Endothelial cell of hepatic sinusoid (primary cell): ENCODE results near the gene UBE4B.
"Not testable (repeated sequence)": the region's sequence is repeated elsewhere in the genome, so short reads cannot be mapped to it uniquely, and the experiment has no call there.

Source experiments
- in situ Hi-C: cut with HindIII; loops from 2 replicates; pipeline ENCODE4 v1.10.0; 2017; ENCODE audit warnings: low sequenced_read_pairs

Gene UBE4B

DNA sequence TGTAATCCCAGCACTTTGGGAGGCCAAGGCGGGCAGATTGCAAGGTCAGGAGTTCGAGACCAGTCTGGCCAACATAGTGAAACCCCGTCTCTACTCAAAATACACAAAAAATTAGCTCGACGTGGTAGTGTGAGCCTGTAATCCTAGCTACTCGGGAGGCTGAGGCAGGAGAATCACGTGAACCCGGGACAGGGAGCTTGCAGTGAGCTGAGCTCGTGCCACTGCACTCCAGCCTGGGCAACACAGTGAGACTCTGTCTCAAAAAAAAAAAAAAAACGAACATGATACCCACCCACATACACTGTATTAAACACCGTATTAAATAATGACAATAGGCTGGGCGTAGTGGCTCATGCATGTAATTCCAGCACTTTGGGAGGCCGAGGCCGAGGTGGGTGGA is 172.4 kb downstream of the UBE4B start:
- in situ Hi-C loops: not testable (repeated sequence)

DNA sequence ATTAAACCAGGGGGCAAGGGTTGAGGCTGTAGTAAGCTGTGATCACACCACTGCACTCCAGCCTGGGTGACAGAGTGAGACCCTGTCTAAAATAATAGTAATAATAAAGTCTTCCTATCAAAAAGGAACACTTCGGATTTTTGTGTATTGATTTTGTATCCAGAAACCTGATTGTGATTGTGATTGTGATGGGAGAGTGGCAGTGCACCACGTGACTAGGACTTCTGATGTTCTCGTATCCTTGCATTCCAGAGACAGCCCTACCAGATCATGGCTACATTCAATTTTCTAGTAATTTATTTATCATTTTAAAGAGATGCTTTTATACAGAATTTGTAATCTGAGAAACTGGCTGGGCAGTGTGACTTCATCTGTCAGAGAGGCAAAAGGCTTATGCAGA is 175.1 kb downstream of the UBE4B start:
- in situ Hi-C loops: no loop called here

DNA sequence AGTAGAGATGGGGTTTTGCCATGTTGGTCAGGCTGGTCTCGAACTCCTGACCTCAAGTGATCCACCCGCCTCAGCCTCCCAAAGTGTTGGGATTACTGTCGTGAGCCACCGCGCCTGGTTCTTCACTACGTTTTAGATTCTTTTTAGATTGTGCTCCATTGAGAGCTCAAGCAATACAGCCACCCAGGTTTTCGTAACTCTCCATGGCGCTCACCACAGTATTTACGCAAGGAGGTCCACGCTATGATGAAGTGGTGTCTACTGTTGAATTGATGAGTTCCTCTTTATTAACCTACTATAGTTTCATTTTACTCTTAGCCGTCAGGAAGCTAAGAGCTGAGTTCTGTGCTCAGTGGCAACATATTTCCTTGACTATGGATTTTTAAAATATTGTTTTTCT is 175.8 kb downstream of the UBE4B start:
- in situ Hi-C loops: no loop called here

DNA sequence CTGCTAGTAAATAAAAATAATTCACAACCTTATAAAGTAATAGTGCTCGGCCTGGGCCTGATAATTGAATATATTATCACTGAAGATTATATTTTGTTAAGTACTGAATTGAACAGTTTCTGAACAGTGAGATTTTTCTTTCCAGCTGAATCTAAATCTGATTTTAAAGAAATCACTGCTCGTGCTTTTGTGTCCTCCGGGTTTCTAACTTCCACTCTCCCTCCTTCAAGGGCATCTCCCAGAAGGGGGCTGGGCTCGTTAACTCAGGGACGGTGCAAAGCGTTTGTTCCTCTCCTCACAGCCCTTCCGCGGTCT is 176.8 kb downstream of the UBE4B start:
- in situ Hi-C loops: no loop called here

DNA sequence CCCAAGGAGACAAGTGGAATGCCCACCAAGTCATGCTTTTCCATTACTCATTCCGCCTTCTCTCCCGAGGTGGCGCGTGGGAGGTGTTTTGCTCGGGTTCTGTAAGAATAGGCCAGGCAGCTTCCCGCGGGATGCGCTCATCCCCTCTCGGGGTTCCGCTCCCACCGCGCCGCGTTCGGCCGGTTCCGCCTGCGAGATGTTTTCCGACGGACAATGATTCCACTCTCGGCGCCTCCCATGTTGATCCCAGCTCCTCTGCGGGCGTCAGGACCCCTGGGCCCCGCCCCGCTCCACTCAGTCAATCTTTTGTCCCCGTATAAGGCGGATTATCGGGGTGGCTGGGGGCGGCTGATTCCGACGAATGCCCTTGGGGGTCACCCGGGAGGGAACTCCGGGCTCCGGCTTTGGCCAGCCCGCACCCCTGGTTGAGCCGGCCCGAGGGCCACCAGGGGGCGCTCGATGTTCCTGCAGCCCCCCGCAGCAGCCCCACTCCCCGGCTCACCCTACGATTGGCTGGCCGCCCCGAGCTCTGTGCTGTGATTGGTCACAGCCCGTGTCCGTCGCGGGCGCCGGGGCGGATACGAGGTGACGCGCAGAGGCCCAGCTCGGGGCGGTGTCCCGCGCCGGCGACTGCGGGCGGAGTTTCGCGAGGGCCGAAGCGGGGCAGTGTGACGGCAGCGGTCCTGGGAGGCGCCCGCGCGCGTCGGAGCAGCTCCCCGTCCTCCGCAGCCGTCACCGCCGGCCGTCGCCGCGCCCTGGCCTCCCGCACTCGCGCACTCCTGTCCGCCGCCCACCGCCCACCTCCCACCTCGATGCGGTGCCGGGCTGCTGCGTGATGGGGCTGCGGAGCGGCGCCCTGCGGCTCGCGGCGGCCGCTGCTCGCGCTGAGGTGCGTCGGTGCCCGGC is 177.4 kb downstream of the UBE4B start, which contains the start of gene KIF1B:
KIF1B (plus strand) TSS at position 666 of the 906 bp plus-strand sequence. CDS start 21,759 bp downstream, outside the sequence.
- in situ Hi-C loops: no loop called here

DNA sequence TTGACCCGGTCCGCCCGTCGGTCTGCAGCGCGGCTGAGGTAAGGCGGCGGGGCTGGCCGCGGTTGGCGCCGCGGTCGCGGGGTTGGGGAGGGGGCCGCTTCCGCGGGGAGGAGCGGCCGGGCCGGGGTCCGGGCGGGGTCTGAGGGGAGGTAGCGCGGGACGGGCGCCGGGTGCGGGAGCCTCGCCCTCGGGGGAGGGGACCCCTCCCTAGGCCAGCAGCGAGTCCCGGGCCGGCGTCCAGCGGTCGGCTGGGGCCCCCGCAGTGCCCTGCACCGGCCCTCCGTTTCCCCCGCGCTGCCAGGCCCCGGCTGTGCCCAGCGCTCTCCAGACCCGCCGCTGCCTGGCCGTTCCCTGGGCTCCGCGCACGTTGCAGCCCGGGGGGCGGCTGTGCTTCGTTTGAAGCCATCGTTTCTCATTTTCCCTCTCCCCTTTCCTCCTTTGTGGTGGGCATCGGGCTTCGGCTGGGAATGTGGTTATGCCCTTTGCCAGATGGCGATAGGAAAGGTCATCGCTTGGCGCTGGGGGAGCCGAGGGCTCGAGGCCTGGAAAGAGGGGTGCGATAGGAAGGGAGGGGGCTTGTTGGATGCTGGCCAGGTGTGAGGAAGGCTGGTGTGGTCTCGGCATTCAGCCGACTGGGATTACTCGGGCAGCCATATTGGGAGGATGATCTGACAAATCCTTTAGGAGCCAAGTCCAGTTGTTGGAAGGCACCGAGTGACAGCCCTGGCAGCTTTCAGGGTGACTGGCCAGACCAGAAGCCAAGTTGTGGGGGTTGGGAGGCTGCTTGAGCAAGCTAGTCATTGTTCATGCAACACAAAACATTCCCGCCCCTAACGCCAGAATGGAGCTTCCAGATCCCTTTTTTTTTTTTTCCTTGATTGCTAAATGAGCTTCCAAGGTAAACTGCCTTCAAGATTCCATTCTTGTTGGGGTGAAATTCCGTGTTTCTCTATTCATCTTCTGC is 178.4 kb downstream of the UBE4B start:
- in situ Hi-C loops: no loop called here

DNA sequence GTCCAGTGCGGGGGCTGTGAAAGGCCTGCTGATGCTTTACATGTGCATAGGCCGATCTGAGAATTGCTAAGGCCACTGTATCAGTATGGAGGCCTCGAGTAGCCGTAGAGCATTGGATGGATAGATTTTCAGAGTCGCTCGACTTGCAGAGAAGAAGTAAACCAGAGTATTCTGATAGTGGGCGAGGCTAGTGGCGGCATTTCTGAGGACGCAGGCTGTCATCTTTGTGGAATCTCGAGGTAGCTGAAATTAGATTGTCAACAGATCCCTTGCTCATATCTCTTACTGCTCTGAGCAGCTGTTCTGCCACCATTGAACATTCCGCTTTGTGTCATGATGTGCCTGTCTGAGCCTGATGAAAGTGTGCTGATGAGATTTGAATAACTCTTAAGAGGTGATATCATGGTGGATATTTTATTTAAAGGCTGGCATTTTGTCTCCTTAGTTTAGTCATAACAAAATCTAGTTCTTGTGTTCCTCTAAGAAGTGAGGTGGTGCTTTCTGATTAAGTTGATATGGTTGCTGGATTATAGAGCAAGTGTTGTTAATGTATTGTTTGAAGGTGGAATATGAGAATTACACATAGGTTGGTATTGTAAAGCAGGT is 179.2 kb downstream of the UBE4B start:
- in situ Hi-C loops: no loop called here

DNA sequence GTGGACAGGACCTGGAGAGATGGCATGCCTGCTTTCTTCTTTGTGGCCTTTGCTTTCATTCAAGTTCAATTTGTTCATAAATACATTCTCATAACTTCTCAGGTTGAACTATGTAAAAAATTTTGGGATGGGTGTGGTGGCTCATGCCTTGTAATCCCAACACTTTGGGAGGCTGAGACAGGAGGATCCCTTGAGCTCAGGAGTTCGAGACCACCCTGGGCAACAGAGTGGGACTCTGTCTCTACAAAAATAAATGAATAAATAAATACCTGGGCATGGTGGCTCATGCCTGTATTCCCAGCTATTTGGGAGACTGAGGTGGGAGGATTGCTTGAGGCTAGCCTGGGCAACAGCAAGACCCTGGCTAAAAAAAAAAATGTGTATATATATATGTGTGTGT is 179.7 kb downstream of the UBE4B start:
- in situ Hi-C loops: no loop called here

DNA sequence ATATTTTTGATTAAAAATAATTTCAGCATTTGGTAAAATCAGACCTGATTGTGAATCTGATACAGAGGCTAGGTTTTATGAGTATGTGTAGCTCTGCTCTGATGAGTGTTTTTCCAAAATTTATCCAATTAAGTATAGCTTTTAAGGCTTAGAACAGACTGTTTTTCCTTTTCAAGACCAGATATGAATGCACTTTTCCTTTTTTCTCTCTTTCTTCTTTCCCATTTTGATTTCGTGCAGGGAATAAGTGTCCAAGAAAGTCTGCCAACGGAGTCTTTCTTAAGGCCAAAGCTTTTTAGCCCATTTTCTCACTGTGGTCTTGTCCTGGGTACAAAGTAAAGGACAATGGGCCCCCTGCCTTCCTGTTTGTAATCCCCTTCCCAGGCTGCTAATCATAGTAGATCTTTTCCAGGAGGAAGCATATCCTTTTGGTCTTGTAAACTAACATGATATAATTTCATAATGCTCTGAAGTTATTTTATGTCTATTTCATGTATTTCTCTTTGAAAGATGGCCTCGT is 180.5 kb downstream of the UBE4B start:
- in situ Hi-C loops: no loop called here

DNA sequence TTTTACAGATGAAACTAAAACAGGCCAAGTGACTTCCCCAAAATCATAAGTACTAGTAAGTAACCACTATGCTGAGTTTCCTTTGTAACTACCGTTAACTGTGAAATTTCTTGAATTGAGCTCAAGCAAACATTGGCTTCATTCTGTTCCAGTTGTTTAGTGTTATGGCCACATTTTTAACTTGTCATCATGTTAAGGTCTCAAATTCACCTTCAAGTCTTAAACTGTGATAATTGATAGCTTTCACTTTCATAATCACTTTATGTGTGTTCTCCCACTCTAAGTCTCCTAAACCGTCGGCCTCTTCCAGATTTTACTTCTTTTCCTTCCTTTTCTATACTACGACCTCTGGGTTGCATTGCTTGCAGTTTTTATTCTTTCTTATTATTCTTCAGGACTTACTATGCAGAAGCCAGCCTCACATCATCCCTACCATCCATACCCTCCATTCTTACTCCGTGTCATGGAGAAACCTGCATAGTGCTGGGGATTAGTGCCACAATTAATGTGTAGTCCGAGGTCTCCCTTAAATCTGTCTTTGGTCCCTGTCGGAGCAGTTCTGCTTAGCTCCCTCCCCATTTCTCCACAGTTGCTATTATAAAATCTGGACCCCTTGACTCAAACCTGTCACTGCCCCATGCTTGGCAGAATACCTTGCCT is 183.5 kb downstream of the UBE4B start:
- in situ Hi-C loops: no loop called here

DNA sequence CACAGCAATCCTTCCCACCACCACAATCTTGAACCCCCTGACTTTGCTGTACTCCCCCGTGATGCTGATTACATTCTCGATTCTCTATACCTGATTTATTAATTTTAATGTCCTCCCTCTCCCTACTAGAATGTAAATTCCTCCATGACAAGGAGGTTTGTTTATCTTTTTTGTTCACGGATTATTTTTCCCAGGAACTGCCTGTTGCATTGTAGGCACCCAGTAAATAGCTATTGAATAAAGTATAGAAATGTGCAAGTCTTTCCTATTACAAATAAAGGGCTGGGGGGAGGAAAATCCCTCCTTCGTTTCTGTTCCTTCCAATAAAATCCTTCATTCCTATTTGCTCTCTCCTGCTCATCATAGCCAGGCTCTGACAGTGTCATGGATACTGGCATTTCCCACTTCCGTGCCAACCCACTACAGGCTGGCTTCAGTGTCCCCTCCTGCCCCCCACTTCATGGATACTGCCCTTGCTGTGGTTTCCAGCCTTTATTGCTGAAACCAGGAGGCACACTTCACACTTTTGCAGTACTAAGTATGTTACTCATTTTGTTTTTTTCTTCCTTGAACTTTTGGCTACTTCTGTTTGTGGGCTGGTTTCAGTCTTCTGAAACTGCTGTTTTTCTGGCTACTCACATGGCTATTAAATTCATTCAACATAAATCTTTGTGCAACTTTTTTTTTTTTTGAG is 185.1 kb downstream of the UBE4B start:
- in situ Hi-C loops: no loop called here

DNA sequence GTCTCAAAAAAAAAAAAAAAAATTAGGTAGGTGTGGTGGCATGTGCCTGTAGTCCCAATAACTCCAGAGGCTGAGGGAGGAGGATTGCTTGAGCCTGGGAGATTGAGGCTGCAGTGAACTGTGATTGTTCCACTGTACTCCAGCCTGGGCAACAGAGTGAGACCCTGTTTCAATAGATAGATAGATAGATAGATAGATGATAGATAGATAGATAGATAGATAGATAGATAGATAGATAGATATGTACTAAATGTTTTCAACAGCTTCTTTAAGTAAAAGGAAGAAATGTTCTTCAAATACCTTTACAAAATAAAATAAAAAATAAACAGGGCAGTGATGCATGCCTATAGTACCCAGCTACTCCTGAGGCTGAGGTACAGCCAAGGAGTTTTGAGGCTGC is 187.4 kb downstream of the UBE4B start:
- in situ Hi-C loops: no loop called here

DNA sequence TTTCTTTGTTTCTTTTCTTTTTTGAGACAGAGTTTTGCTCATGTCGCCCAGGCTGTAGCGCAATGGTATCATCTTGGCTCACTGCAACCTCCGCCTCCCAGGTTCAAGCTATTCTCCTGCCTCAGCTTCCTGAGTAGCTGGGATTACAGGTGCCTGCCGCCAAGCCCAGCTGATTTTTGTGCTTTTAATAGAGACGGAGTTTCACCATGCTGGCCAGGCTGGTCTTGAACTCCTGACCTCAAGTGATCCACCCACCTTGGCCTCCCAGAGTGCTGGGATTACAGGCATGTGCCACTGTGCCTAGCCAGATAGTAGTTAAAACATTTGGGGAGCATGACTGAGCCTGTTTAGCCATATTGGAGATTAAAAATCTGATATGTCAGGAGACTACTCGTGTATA is 187.9 kb downstream of the UBE4B start:
- in situ Hi-C loops: not testable (repeated sequence)

DNA sequence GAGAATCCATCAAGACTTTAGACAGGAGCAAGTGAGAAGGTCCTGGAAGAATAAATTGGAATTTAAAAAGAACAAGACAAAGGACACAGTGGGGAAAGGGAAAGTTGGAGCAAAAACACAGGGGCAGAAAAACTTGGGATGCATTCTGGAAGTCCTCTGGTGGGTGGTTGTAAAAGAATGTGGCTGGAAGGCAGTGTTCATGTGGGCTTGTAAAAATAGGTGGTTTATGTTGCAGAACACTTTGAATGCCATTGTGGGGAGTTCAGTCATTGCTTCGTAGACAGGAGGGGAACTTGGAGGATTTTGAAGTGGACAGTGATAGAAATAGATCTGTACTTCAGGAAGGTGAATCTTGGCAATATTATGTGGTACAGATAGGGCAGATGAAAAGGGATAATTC is 192.8 kb downstream of the UBE4B start:
- in situ Hi-C loops: loop anchor here (5.0 kb wide), 1 partner anchor 43 kb away; no protein-coding TSS in a partner anchor

DNA sequence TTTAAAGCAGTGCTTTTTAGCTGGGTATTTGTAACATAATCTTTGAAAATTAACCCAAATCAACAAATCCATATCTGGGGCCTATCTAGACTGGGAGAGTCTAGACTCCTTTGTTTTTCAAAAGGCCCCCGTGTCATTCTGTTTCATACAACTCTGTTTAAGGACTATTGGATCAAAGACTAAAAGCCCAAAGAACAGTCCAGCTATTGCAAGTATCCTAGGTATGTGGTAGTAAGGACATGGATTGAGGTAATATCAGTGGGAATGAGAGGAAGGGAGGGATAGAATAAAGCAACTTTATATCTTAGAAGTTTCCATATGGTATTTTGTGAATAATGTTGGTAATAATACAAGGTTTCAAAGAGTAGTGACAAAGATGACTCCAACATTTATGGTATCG is 195.8 kb downstream of the UBE4B start:
- in situ Hi-C loops: loop anchor here (5.0 kb wide), 1 partner anchor 46 kb away; no protein-coding TSS in a partner anchor

DNA sequence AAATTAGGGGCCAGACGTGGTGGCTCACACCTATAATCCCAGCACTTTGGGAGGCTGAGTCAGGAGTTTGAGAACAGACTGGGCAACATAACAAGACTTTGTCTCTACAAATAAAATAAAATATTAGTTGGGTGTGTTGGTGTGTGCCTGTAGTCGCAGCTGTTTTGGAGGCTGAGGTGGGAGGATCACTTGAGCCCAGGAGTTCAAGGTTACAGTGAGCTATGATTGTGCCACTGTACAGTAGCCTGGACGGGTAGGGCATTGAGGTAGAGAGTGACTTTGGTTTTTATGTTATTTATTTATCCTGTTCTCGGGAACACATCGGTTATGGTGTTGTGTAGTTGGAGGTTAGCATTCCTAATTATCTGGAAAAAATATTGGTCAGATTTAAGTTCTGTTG is 197.1 kb downstream of the UBE4B start:
- in situ Hi-C loops: loop anchor here (5.0 kb wide), 1 partner anchor 48 kb away; no protein-coding TSS in a partner anchor
